HepG2 (cell line): ENCODE data around the gene PHF14. TPM values are rescaled to one million over a fixed set of nuclear protein-coding genes. Genes with fewer than 3 reads are reported as not detected.
A peak's percentile ranks its signal among the peaks of the same experiment; 100 is the strongest.

Experiments
- ESRRA ChIP-seq: sonication (generic); formaldehyde crosslinking; IDR thresholded peaks from 2 replicates; pipeline ENCODE4 v1.5.1; 2020; ENCODE audit warnings: mild to moderate bottlenecking, low read depth, missing genetic modification reagents
- FOXC1 ChIP-seq: sonication (generic); formaldehyde crosslinking; IDR thresholded peaks from 2 replicates; pipeline ENCODE4 v1.8.0; 2022; ENCODE audit warnings: mild to moderate bottlenecking, missing genetic modification reagents, borderline replicate concordance
- GABPA ChIP-seq, 2 experiments: IDR thresholded peaks; 2 replicates each; pipeline ENCODE4 v1.6.1; 2011 to 2016; ENCODE audit warnings: low read depth in 2 of 2, low read length in 1 of 2, missing biosample characterization in 1 of 2, missing genetic modification characterization in 1 of 2
- HBP1 ChIP-seq: IDR thresholded peaks from 2 replicates; pipeline ENCODE4 v1.6.1; 2016; ENCODE audit warnings: low read depth, control low read depth
- HCFC1 ChIP-seq: fragments of 150-350 bp; IDR thresholded peaks from 2 replicates; pipeline ENCODE4 v1.6.1; 2014; ENCODE audit warnings: low read depth, low read length
- MAZ ChIP-seq, 2 experiments: sonication (generic) in 1 of 2; formaldehyde crosslinking in 1 of 2; IDR thresholded peaks; 2 replicates each; pipeline versions ENCODE4 v1.5.0 to v1.6.1; 2012 to 2020; ENCODE audit warnings: low read depth in 2 of 2, mild to moderate bottlenecking in 2 of 2, borderline replicate concordance in 1 of 2, improper control_type of control experiment in 1 of 2, low read length in 1 of 2, missing genetic modification reagents in 1 of 2, moderate library complexity in 1 of 2
- ZNF318 ChIP-seq: sonication (generic); formaldehyde crosslinking; IDR thresholded peaks from 2 replicates; pipeline ENCODE4 v1.4.0; 2020; ENCODE audit warnings: mild to moderate bottlenecking, missing genetic modification reagents
- ZNF407 ChIP-seq: sonication (generic); formaldehyde crosslinking; IDR thresholded peaks from one replicate; pipeline ENCODE4 v1.5.1; 2020; ENCODE audit warnings: mild to moderate bottlenecking, missing genetic modification reagents; ENCODE audit errors: not compliant biosample characterization
- polyA plus RNA-seq, 8 experiments: library from polyadenylated mRNA; depleted of rRNA in 3 of 8; stranded (reverse) in 7 of 8; unstranded in 1 of 8; fragments of >200 nt; fragmentation: Illumina TruSeq in 4 of 8; extraction: Trizol in 4 of 8; gene quantifications; 2 replicates each; pipeline versions ENCODE4 v1.2.1 to v1.2.3, GENCODE V29; 2011 to 2016; ENCODE audit warnings: low read depth in 4 of 8, missing spikeins in 1 of 8, mixed read lengths in 1 of 8; ENCODE audit not compliant: insufficient read depth in 1 of 8
- total RNA-seq, 5 experiments: library from RNA; depleted of rRNA; stranded (reverse); fragments of >200 nt; fragmentation: Illumina TruSeq; extraction: Trizol; gene quantifications; 2 replicates each; pipeline ENCODE4 v1.2.3, GENCODE V29; 2016; ENCODE audit warnings: low read depth in 1 of 5

PHF14 gene
- total and polyA plus RNA-seq, 2 of the 13 experiments (the other 11 are each of a cell fraction or from before 2014, with no cell fraction given) = 18.9 to 68.7 TPM

- TF ChIP-seq ESRRA (peak; percentile 12), FOXC1 (CRISPR knock-in tag) (peak; percentile 68), MAZ (IDR thresholded peaks at IDR 0.05; ENCODE audit: borderline replicate concordance, low read depth, low read length) (peak; percentile 68), MAZ (CRISPR knock-in tag; IDR thresholded peaks at IDR 0.05; ENCODE audit: low read depth) (peak; percentile 83; the same call in 1 of the 2 replicates), GABPA (IDR thresholded peaks at IDR 0.05; ENCODE audit: low read depth, low read length) (no peak), GABPA (CRISPR knock-in tag; IDR thresholded peaks at IDR 0.05; ENCODE audit: low read depth) (peak; percentile 74), ZNF407 (CRISPR knock-in tag) (peak; percentile 61), ZNF318 (CRISPR knock-in tag) (no peak), HBP1 (CRISPR knock-in tag) (0 out of 2 replicates have a peak, but pooled peaks have one; percentile 30), HCFC1 (peak; percentile 12; the same call in 1 of the 2 replicates)
These were observed 33.6 kb upstream of the PHF14 start (continued) for GRCh38 chr7:10939911-10940703.
